Inflammatory macrophage treated with lipopolysaccharide for 1 hour (primary cell): ENCODE measurements around the gene CIROP.

Experiments
- DNase-seq, 2 donors: peaks; one replicate each; pipeline ENCODE4 v3.0.0-alpha.2; 2020 to 2022

CIROP gene

GRCh38 chr14:23130871-23131270 lies 26.1 kb upstream of the CIROP start:
- no peak for DNase-seq

GRCh38 chr14:23129759-23130316 lies 25.0 kb upstream of the CIROP start:
- no peak for DNase-seq

GRCh38 chr14:23128969-23129758 lies 24.4 kb upstream of the CIROP start:
- no peak for DNase-seq

DNA sequence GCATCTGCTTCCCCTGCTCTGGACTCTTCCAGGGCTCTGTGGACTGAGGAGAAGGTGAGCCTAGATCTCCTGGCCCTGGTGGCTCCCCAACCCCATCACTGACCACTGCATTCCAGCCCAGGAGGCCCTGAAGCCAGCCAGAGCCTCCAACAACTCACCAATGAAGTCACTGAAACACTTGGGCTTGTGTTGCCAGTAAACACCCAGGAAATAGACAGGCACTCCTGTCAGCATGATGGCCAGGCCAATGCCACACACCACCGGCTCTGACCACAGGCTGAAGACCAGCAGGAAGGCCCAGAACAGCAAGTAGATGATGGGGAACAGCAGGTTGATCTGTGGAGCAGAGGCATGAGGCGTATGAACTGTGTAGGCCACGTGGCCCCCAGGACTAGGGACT lies 23.1 kb upstream of the CIROP start:
- no peak for DNase-seq

- no peak for DNase-seq
Observed at GRCh38 chr14:23126548-23127278, 21.9 kb upstream of the CIROP start.

DNA sequence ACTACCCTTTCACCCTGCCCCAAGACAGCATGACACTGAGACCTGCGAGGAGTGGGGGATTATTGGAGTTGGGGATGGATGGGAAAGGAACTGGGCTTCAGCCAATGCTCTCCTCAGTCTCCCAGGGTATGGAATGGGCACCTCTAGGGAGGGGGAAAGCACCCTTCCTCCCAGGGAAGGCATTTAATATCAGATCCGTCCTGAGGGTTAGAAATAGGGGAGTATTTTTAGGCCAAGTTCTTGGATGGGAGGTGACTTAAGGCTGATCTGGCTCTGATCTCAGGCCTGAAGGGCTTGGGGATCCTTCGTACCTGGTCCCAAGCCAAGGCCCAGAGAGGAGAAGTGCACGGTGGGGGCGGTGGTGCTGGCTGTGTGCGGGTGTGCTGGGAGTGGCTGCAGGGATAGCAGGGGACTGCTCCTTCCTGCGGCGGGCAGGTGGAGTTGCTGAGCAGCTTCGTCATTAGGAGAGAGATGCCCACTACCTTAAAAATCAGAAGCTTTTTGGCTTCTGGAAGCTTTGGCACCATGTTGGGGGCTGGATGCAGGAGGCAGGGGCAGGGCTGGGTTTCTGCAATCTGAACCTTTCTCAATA lies 21.2 kb upstream of the CIROP start:
- no peak for DNase-seq

DNA sequence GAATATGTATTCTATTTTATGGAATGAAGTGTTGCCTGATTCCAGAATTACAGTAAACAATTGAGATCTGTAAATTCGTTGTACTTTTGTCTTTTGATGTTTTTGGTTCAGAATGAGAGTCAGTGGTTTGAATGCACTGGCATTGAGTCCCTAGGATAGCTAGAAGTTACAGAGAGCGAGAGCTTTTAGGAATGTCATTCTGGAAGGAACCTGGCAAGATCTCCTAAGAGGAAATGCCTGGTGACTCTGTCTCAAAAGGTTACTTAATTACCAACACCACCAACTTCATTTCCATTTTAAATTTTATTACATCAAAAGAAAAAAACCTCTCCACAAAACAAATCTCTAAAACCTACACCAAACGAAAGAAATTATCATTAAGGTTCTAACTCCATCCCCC lies 20.2 kb upstream of the CIROP start:
- DNase-seq: no peak

DNA sequence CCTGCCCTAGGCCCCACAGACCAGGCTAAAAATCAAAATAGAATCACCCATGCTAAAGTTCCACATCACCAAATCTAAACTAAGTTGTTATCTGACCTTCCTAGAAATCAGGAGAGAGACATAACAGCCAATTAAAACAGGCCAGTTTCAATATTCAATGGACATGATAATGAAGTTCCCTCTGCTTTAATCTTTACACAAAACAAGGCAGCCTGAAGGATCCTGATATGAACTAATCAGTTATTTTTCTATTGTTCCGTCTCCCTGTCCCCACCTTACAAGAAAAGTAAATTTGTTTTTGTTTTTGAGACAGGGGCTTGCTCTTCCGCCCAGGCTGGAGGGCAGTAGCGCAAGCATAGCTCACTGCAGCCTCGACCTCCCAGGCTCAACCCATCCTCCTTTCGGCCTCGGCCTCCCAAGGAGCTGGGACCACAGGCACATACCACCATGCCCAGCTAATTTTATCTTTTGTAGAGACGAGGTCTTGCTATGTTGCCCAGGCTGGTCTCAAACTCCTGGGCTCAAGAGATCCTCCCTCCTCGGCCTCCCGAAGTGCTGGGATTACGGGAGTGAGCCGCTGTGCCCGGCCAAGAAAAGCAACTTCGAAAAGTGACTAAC lies 19.7 kb upstream of the CIROP start:
- DNase-seq: no peak

GRCh38 chr14:23123419-23123818 lies 18.6 kb upstream of the CIROP start:
- DNase-seq: no peak

DNA sequence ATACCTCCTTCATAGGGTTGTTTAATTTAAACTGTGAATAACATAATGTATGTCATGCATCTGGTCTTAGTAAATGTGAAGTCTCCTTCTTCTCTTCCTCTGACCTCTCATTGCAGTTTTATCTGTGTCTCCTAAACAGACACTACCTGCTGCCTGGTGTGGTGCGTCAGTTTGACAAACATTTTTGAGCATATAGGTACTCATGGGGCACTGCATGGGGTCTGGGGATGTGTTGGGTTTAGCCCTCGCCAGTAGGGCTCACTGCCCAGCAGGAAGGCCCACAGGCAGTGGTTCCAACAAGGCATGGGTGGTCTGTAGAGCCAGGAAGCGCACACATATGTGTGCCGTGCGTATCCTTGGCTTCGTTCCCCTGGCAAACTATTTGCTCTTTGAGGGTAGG lies 17.3 kb upstream of the CIROP start:
- DNase-seq: no peak

- no peak for DNase-seq
Observed at GRCh38 chr14:23121361-23121771, 16.6 kb upstream of the CIROP start.

DNA sequence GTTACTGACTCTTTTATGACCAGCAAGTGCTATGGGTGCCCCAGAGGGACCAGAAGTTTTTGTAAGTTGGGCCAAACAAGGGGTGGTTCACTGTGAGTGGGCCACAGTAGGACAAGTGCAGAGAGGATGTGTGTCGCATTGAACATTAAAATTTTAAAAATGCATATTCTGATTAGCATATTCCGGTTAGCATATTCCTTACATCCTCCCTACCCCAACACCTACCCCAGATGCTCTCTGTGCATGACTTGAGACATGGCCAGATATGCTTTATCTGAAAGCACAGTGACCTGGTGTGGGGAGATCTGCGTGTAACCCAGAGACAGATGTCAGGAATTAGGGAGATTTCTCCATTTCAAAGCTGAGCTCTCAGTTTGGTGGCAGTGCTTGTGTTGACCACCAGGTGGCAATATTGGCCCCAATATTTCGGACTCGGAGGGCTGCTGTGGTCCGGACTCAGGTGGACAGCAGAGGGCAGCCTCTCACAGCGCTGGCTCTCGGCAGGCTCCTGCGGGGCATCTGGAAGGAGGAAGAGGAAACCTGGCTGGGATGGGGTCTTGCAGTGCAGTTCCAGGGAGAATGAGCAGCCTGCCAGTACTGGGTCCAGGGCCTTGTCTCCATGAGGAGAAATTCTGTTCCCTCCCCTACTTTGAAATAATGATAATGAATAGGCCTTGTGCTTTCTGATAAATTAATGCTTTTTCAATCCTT lies 15.9 kb upstream of the CIROP start:
- DNase-seq: peak; percentile 75 to 96

DNA sequence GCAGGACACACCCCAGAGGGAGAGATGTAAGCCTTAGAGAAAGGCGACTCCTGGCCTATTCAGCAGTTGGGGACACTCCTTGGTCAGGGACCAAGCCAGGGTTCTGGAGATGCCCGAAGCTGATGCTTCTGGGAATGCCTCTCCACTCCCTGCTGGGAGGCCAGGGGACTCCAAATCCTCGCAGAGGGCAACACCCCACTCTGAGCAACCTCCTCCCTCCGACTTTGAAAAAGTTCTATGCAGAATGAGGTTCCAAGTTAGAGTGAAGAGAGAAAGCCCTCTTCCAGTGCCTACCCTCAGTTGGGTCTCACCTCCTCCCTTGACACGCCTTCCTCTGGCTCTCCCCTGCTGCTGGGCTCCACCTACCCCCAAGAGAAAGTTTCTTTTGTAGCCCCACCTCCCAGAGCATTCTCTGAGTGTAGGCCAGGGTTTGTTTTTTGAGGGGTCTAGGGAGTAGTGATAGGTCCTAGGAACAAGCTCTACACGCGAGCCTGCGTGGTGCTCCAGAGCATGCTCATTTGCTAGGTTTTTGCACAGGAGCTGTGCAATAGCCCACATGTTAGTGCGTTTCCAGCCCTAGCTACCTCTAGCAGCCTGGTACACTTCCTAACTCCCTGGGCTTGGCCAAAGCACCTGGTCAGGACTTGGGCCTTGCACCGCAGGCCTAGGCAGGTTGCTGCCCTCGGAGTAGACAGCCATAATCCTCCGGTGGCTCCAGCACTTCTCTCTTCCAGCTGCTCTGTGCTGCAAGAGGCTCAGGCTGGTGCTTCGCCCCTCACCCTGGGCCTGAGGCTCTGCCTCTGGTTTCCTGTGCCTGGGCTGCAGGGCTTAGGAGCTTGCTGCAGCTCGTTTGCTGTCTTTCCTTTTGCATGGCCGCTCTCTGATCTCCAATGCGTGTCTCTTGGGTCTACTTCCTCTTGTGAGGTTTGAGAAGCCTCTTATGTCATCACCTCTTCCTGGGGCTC lies 14.9 kb upstream of the CIROP start:
- peak; percentile 35 to 38 for DNase-seq

DNA sequence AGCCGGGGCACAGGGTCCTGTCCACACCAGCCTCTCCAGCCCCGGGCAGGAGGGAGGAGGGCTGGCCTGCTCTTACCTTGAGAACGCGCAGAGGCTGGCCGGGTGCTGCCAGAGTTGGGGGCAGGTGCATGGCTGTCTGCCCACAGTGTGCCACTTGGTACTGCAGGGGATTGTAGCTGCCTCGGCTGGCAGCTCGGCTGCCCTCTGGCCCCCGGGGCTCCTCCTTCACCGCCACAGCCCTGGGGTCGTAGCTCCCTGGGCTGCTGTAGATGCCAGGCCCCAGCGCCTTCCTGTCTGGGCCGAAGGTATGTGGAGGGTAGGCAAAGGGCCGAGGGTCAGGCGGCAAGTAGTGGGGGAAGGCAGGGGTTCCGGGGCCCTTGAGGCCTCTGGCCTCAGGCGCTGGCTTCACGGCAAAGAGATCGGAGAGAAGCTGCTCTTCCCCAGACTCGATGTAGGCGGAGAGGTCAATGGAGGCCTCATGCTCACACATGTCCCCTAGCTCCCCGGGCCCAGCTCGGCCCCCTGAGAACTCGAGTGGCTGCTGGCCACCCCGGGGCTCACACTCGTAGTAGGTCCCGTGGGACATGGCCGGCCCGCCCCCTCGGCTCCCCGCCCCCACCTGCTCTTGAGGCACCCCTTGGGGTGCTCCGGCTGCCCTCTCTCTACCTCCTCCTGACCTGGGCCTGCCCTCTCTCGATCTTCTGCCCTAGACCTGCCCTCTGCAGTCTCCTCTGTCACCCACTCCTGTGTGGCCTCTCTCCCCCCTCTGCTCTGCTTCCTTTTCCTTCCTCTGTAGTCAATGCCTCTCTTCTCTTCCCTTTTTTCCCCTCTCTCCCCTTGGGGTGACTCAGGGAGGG lies 13.9 kb upstream of the CIROP start, which contains the start of gene CEBPE:
CEBPE (minus strand) TSS at position 750 of the 857 bp plus-strand sequence; CDS start at position 586, 164 bp downstream.
- DNase-seq: peak; percentile 46 to 52

GRCh38 chr14:23117371-23118020 lies 12.7 kb upstream of the CIROP start:
- no peak for DNase-seq

DNA sequence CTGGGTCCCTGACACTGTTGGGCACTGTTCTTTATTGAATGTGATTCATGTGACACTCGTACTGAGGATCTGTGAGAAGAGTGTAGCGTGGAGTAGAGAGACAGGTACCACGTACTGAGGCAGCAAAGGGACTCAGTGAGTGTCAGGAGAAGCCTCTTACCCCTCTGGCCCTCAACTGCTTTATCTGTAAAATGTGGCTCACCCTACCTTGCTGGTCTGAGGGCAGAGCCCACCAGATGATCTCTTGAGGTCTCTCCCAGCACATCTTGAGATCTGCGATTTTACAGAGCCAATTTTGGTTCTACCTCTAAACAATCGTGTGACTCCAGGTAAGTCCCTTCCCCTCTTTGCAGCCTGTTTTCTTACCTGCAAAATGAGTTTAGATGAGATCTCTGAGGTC lies 11.1 kb upstream of the CIROP start:
- DNase-seq: no peak

- peak; percentile 53 to 77 for DNase-seq
Observed at GRCh38 chr14:23115039-23115731, 10.4 kb upstream of the CIROP start.

GRCh38 chr14:23114669-23115038 lies 9.9 kb upstream of the CIROP start:
- no peak for DNase-seq

DNA sequence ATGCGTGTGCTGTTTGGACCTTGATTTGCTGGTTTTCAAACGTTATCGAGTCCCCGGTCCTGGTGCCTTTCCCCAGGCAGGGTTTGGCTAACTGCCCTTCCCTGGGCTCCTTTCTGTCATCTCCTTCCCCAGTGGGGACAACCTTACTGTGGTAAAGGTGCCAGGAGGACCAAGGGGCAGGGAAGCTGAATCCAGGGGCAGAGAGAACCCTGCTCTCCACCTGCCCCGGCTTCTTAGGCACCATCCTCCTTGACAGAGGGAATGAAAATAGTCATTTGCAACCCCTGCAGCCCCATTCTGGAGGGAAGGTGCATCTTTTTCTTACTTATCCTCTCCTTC lies 9.3 kb upstream of the CIROP start:
- no peak for DNase-seq
